Measurements from ENCODE around the gene SLC25A26. TPM values are rescaled to one million over a fixed set of nuclear protein-coding genes. Genes with fewer than 3 reads are reported as not detected.

The SLC25A26 gene
- total RNA-seq, 1 donor from 2014 or later, result 15.5 TPM

GRCh38 chr3:66397745-66398144 is 176.9 kb downstream of the SLC25A26 start:
- no peak for DNase-seq

- DNase-seq, result peak; percentile 78
These were observed 177.6 kb downstream of the SLC25A26 start for GRCh38 chr3:66398228-66399025.

- DNase-seq, result no peak
These were observed 178.9 kb downstream of the SLC25A26 start for GRCh38 chr3:66399529-66400232.

- no peak for DNase-seq
These were observed 179.8 kb downstream of the SLC25A26 start for GRCh38 chr3:66400411-66401156.

GRCh38 chr3:66401157-66401550 is 180.4 kb downstream of the SLC25A26 start:
- DNase-seq, result no peak

GRCh38 chr3:66401675-66402491 is 181.1 kb downstream of the SLC25A26 start:
- DNase-seq, result no peak

- DNase-seq, result no peak
These were observed 181.9 kb downstream of the SLC25A26 start for GRCh38 chr3:66402596-66403290.

- DNase-seq, result no peak
These were observed 182.7 kb downstream of the SLC25A26 start for GRCh38 chr3:66403323-66403990.

GRCh38 chr3:66404197-66404596 is 183.4 kb downstream of the SLC25A26 start:
- no peak for DNase-seq

GRCh38 chr3:66404903-66405700 is 184.3 kb downstream of the SLC25A26 start:
- DNase-seq, result no peak

GRCh38 chr3:66405701-66406091 is 184.9 kb downstream of the SLC25A26 start:
- DNase-seq, result no peak

GRCh38 chr3:66406163-66406562 is 185.4 kb downstream of the SLC25A26 start:
- DNase-seq, result no peak

GRCh38 chr3:66406831-66407610 is 186.2 kb downstream of the SLC25A26 start:
- peak; percentile 29 for DNase-seq

- peak; percentile 33 for DNase-seq
These were observed 186.9 kb downstream of the SLC25A26 start for GRCh38 chr3:66407611-66408218.

- no peak for DNase-seq
These were observed 189.3 kb downstream of the SLC25A26 start for GRCh38 chr3:66409771-66410754.

- no peak for DNase-seq
These were observed 190.2 kb downstream of the SLC25A26 start for GRCh38 chr3:66410976-66411375.

- no peak for DNase-seq
These were observed 190.7 kb downstream of the SLC25A26 start for GRCh38 chr3:66411474-66411873.

All from skin of body (tissue), 2 donors.